Measurements from ENCODE around the gene ARHGAP29.

ARHGAP29 gene

GRCh38 chr1:94281361-94282142, 44.2 kb upstream of the ARHGAP29 start:
- H3K4me3 ChIP-seq (ENCODE audit: low read length): no peak overlapping the region
- no peak for TF ChIP-seq CTCF (conservative IDR thresholded peaks at IDR 0.05; ENCODE audit: low read depth, low read length)
- no peak for DNase-seq (ENCODE audit: low read depth)

DNA sequence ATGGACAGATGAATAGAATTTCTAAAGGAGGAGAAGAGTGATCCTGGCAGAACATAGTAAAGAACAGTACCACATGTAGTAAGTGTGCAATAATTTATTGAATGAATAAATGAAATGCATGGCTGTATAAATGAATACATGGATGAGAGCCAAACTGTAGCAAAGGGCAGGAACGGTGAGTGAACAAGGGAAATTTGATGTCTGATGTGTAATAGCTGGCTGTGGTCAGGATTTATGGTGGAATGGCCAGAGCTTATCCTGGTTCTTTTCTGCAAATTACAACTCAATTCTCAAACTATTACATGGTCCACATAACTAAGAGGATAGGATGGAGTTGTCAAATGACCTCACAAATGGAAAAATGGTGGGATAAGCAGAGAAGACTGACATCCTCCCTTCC, 43.2 kb upstream of the ARHGAP29 start:
- DNase-seq (ENCODE audit: low read depth): no peak
- TF ChIP-seq CTCF (conservative IDR thresholded peaks at IDR 0.05; ENCODE audit: low read depth, low read length): no peak
- H3K4me3 ChIP-seq (ENCODE audit: low read length): no peak overlapping the region

GRCh38 chr1:94279462-94279861, 42.1 kb upstream of the ARHGAP29 start:
- DNase-seq (ENCODE audit: low read depth): no peak
- no peak overlapping the region for H3K4me3 ChIP-seq (ENCODE audit: low read length)
- TF ChIP-seq CTCF (conservative IDR thresholded peaks at IDR 0.05; ENCODE audit: low read depth, low read length): no peak

GRCh38 chr1:94279038-94279437, 41.7 kb upstream of the ARHGAP29 start:
- no peak for TF ChIP-seq CTCF (conservative IDR thresholded peaks at IDR 0.05; ENCODE audit: low read depth, low read length)
- no peak overlapping the region for H3K4me3 ChIP-seq (ENCODE audit: low read length)
- no peak for DNase-seq (ENCODE audit: low read depth)

GRCh38 chr1:94276988-94277434, 39.6 kb upstream of the ARHGAP29 start:
- no peak overlapping the region for H3K4me3 ChIP-seq (ENCODE audit: low read length)

DNA sequence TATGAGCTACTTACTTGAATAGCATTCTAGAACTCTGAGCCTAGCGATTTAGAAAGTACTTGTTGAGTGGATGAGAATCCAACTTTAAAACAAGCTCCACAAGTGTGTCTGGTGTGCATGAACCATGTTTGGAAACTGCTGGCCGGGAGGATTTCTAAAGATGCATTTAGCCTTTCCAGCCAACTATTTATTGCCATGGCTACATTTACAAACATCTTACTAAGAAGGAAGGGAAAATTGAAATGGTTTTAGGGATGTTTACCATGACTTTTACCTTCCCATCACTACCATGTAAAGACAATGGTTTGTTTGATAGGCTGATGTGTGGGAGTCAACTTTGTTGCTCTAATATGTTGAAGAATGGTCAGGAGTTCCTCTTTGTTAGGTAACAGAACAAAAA, 37.7 kb upstream of the ARHGAP29 start:
- TF ChIP-seq CTCF (conservative IDR thresholded peaks at IDR 0.05; ENCODE audit: low read depth, low read length): no peak
- no peak overlapping the region for H3K4me3 ChIP-seq (ENCODE audit: low read length)
- no peak for DNase-seq (ENCODE audit: low read depth)

More at GRCh38 chr1:94276988-94277434, 39.6 kb upstream of the ARHGAP29 start:
- TF ChIP-seq CTCF (conservative IDR thresholded peaks at IDR 0.05; ENCODE audit: low read depth, low read length): no peak
- DNase-seq (ENCODE audit: low read depth): no peak

- TF ChIP-seq CTCF (conservative IDR thresholded peaks at IDR 0.05; ENCODE audit: low read depth, low read length): no peak
- DNase-seq (ENCODE audit: low read depth): no peak
- no peak overlapping the region for H3K4me3 ChIP-seq (ENCODE audit: low read length)
These were observed 37.2 kb upstream of the ARHGAP29 start for GRCh38 chr1:94274561-94274960.
